ENCODE data around the gene ARID3B. TPM values are rescaled to one million over a fixed set of nuclear protein-coding genes. Genes with fewer than 3 reads are reported as not detected.

The ARID3B gene
- total RNA-seq, 1 donor from 2014 or later: 5.8 TPM

DNA sequence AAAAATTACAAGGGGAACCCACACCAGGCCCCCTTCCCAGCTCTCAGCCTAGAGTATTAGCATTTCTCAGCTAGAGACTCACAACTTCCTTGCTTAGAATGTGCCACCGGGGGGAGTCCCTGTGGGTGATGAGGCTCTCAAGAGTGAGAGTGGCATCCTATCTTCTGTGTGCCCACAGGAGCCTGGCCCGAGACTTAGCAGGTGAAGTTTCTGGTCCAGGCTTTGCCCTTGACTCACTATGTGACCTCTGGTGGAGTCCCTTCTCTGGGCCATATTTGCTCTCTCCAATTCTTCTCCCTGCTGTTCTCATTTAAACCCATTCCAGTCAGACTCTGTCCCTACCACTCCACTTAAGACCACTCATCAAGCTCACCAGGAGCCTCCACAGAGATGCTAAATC lies 92.8 kb downstream of the ARID3B start:
- no peak for DNase-seq (ENCODE audit: low spot score)

DNA sequence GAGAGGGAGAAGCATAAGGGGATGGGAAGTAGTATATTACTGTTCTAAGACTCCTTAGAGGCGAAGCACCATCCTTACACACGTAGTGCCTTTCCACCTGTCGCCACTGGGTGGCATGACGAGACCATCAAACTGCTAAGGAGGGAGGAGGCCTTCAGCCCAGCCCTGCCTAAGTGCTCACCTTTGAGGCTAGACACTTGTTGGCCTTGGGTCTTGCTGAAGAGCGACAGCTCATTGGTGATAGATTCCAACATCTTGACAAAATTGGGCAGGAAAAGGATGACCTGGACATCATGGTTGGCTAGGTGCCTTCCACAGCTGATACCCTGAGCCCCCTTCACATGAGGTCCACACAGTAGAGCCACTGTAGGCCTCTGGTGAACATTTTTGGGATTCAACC lies 94.2 kb downstream of the ARID3B start:
- no peak for DNase-seq (ENCODE audit: low spot score)

DNA sequence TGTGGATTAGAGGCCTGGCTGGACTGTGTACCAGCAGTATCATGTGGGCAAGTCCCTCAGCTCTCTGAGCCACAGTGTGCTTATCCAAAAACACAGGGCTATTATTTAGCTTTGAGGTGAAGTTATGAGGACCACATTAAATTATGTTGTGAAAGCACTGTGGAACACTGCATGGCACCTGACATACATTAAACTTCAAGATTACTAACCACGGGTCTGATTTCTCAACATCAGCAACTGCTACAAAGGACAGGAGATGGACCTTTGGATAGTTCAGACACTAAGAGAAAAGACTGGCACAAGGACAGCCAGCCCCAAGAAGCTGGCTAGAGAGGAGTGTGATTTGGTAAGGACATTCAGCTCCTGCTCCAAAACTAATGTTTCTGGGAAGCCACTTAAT lies 96.0 kb downstream of the ARID3B start:
- no peak for DNase-seq (ENCODE audit: low spot score)

DNA sequence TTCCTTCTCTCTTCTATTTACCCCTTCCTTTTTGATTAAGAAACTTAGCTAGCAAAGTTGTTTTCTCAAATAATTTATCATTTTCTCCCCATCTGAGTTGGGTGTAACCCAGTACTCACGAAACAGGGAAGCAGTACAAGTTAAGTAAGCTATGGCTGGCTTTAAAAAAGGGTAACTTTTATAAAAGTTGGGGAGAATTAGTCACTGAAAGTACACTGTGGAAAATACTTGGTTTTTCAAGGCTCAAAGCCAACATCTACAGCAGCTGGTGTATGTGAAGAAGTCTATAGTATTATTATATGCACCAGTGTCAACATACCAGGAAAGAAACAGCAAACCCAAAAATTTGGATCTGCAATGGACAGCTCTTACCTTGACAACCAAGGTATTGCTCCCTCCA lies 100.1 kb downstream of the ARID3B start:
- DNase-seq (ENCODE audit: low spot score): no peak

DNA sequence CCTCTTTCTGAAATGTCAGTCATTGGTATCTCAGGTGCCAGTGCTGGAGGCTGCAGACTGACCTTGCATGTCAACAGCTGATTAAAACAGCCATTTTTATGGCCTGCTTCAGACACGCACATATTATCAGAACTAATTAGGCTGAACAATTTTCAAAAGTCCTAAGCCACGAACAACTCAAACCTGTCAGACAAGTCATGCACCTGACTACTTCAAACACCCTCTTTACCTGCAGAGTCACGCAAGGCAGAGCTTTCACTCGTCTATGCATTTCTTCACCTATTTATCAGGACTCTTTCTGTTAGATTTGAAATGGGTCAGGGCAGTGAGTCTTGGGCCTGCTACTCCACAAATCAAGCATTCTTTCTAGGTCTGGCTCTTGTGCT lies 101.3 kb downstream of the ARID3B start:
- DNase-seq (ENCODE audit: low spot score): no peak

DNA sequence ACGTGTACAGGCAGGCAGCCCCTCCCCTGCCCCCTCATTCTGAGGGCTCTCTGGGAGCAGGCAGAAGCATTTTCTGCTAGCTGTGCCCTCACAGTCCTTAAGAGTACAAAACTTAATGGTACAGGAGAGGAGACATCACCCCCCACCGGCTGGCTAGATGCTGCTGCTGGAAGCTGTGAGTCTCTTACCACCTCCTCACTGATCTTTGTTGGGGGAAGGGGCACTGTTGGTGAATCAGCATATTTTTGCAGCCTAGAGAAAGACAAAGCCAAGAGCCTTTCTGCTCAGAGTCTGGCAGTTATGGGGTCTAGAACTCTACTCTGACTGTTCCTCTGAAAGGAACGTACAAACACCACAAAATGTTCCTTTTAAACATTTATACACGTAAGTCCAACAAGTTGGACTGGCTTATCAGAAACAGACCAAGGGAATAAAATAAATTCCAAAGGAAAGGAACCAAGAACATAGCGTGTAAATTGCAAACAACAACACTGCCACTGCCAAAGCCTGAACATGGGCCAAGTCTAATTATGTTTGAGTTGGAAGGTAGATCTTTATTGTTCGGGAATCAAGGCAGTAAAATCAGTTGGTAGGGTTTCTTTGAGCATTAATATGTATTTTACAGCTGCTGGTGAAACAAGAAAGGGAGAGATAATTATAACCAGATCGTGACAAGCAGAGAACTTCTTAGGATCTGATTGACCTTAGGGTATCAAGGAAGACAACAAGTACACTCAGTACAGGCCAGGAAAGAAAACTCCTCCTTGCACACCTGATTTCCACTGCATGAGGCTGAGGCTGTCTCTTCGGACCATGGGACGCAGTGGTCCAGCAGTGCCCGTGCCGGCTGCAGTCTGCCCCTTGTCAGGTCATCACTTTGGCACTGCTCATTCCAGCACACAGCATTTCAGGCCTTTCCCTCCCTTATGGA lies 102.0 kb downstream of the ARID3B start:
- no peak for DNase-seq (ENCODE audit: low spot score)

DNA sequence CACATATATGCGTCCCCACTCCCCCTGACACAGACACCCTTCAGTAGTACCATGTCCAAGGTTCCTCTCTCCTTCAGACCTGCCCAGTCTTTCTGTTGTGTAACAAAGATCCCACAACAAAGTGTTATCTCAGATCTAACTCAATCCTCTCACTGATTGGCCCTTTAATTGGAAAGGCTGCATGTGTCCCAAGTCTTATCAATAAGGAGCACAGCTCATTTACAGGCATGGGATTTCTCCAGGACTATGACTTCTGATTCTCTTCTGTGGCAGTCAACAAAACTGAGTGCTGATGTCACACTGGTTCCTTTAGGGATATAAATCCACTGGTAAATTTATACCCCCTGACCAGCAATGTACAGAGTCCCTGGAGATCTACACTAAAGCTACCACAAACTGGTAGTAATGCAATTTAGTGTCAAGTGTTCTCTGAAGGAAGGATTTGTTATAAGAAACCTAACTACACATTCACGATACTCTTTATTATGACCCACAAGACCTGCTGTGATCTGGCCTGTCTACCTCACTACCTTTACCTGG lies 102.7 kb downstream of the ARID3B start:
- no peak for DNase-seq (ENCODE audit: low spot score)

DNA sequence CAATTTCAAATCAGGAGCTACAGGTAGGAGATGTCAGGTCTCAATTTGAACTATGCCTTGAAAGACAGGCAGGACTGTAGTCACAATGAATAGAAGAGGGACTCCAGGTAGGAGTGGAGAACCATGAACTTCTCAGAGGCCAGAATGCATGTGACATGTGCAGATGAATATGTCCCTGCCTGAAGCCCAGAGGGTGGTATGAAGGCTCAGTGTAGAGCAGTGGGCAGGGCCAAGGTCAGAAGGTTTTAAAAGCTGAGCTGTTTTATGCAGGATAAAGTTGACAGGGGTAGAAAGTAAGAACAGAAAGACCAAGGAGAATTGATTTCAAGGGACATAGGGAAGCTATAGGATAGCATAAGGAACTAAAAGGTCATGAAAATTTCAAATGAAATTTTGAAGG lies 105.5 kb downstream of the ARID3B start:
- DNase-seq (ENCODE audit: low spot score): no peak

Other genes starting within 250 kb of the ARID3B start
- gene CYP11A1, start 173.6 kb upstream of the ARID3B start, total RNA-seq: 1.9 TPM
- gene SEMA7A, start 107.3 kb upstream of the ARID3B start, total RNA-seq: 2.1 TPM
- 32.4 TPM for gene UBL7, start 80.1 kb upstream of the ARID3B start, total RNA-seq
- gene CLK3, start 74.6 kb downstream of the ARID3B start, total RNA-seq: 51.4 TPM
- 27.2 TPM for gene EDC3, start 154.8 kb downstream of the ARID3B start, total RNA-seq
- gene CYP1A1, start 184.3 kb downstream of the ARID3B start, total RNA-seq: 65.0 TPM
- gene CYP1A2, start 207.6 kb downstream of the ARID3B start, total RNA-seq: not detected
- 46.9 TPM for gene CSK, start 240.9 kb downstream of the ARID3B start, total RNA-seq

Data from mesenteric fat pad (tissue), 1 donor.